Measurements from ENCODE around the gene NCR2.
"Not testable (repeated sequence)": the region's sequence is repeated elsewhere in the genome, so short reads cannot be mapped to it uniquely, and the experiment has no call there.

The NCR2 gene

GRCh38 chr6:41335296-41335695, at the start of gene NCR2:
Gene NCR2 (plus strand): TSS chr6:41335608. CDS start chr6:41335877, 269 bp downstream.
- no peak for DNase-seq

GRCh38 chr6:41286544-41287346, 48.7 kb upstream of the NCR2 start, which contains the start of gene TREM1:
Gene TREM1 (minus strand): TSS chr6:41286682. CDS start chr6:41286655, 27 bp downstream.
- no peak for DNase-seq

GRCh38 chr6:41288030-41288753, 47.2 kb upstream of the NCR2 start:
- DNase-seq, result no peak

- no peak for DNase-seq
Observed at GRCh38 chr6:41288754-41289129, 46.7 kb upstream of the NCR2 start.

GRCh38 chr6:41289815-41290214, 45.6 kb upstream of the NCR2 start:
- no peak for DNase-seq

GRCh38 chr6:41291717-41292116, 43.7 kb upstream of the NCR2 start:
- no peak for DNase-seq

- no peak for DNase-seq
Observed at GRCh38 chr6:41294214-41294872, 41.1 kb upstream of the NCR2 start.

- DNase-seq, result not testable (repeated sequence)
Observed at GRCh38 chr6:41297248-41297647, 38.2 kb upstream of the NCR2 start.

GRCh38 chr6:41298785-41299502, 36.5 kb upstream of the NCR2 start:
- no peak for DNase-seq

- DNase-seq, result no peak
Observed at GRCh38 chr6:41302638-41303037, 32.8 kb upstream of the NCR2 start.

GRCh38 chr6:41306187-41306854, 29.1 kb upstream of the NCR2 start:
- peak; percentile 11 for DNase-seq

- DNase-seq, result no peak
Observed at GRCh38 chr6:41315203-41315602, 20.2 kb upstream of the NCR2 start.

- no peak for DNase-seq
Observed at GRCh38 chr6:41315943-41316620, 19.3 kb upstream of the NCR2 start.

GRCh38 chr6:41318261-41318653, 17.2 kb upstream of the NCR2 start:
- no peak for DNase-seq

- DNase-seq, result peak; percentile 79
Observed at GRCh38 chr6:41318654-41319565, 16.5 kb upstream of the NCR2 start.

- no peak for DNase-seq
Observed at GRCh38 chr6:41321183-41321582, 14.2 kb upstream of the NCR2 start.

- no peak for DNase-seq
Observed at GRCh38 chr6:41325446-41326066, 9.9 kb upstream of the NCR2 start.

- DNase-seq, result no peak
Observed at GRCh38 chr6:41326092-41326491, 9.3 kb upstream of the NCR2 start.

- DNase-seq, result no peak
Observed at GRCh38 chr6:41327177-41327576, 8.2 kb upstream of the NCR2 start.
